HEK293 (cell line): ENCODE measurements around the gene GREM2.

Experiments used
- CTCF ChIP-seq: fragments of 450-650 bp; formaldehyde crosslinking; IDR thresholded peaks from 2 replicates; pipeline ENCODE4 v1.5.1; 2016; ENCODE audit warnings: missing biosample characterization, missing genetic modification characterization
- SETDB1 ChIP-seq: IDR thresholded peaks from one replicate; pipeline ENCODE4 v1.6.1; 2017; ENCODE audit warnings: mild to moderate bottlenecking, low read length, moderate library complexity, mixed read lengths; ENCODE audit not compliant: insufficient read length
- ZBTB1 ChIP-seq: fragments of 450-650 bp; formaldehyde crosslinking; IDR thresholded peaks from 2 replicates; pipeline ENCODE4 v1.5.1; 2016; ENCODE audit warnings: missing biosample characterization, missing genetic modification characterization
- ZBTB20 ChIP-seq: fragments of 450-650 bp; formaldehyde crosslinking; IDR thresholded peaks from 2 replicates; pipeline ENCODE4 v1.5.1; 2016; ENCODE audit warnings: missing biosample characterization, missing genetic modification characterization
- ZEB2 ChIP-seq: fragments of 450-650 bp; formaldehyde crosslinking; IDR thresholded peaks from 2 replicates; pipeline ENCODE4 v1.5.1; 2016; ENCODE audit warnings: missing biosample characterization, missing genetic modification characterization
- ZNF266 ChIP-seq: fragments of 450-650 bp; formaldehyde crosslinking; IDR thresholded peaks from 2 replicates; pipeline ENCODE4 v1.5.1; 2016; ENCODE audit warnings: missing biosample characterization, missing genetic modification characterization, low read depth
- ZNF639 ChIP-seq: fragments of 450-650 bp; formaldehyde crosslinking; IDR thresholded peaks from 2 replicates; pipeline ENCODE4 v1.5.1; 2016; ENCODE audit warnings: missing biosample characterization, missing genetic modification characterization
- TF ChIP-seq, protein P1 (sequence below): fragments of 450-650 bp; formaldehyde crosslinking; IDR thresholded peaks from 2 replicates; pipeline ENCODE4 v1.5.1; 2016; ENCODE audit warnings: missing biosample characterization, missing genetic modification characterization

DNA sequence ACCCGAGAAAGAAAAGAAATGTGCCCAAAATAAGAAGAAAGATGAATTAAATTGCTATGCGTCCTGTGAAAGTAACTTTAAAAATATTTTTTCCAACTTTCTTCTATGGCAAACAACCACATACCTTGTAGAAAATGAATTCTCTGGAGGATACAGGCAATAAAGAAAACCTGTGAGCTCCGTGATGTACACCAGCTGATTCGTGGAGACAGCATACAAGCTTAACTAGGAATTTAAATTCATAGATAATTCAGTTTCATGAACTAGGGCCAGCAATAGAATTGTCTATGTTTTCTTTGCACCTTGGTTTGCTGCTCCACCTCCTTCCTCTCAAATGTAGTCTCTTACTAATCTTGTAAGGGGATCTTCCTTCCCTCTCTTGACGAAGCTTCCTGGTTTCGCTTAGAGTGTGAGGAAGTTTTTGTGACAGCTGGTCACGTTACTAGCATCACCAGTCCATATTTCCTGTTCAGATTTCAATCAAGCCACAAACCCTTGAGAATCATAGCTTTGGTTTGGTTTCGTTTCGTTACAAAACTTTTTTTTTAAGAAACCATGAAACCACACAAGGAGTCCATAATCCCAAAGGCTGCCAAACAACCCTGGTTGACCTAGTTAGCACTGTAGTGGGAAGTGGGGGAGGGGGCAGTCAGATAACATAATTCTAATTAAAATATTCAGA is 35.8 kb downstream of the GREM2 start:
- TF ChIP-seq CTCF (tag by site-specific recombination) (no peak), ZBTB20 (no peak), ZEB2 (tag by site-specific recombination) (no peak), ZNF266 (no peak), SETDB1 (no peak), ZBTB1 (tag by site-specific recombination) (no peak), ZNF639 (tag by site-specific recombination) (no peak)
- TF ChIP-seq, protein P1, sequence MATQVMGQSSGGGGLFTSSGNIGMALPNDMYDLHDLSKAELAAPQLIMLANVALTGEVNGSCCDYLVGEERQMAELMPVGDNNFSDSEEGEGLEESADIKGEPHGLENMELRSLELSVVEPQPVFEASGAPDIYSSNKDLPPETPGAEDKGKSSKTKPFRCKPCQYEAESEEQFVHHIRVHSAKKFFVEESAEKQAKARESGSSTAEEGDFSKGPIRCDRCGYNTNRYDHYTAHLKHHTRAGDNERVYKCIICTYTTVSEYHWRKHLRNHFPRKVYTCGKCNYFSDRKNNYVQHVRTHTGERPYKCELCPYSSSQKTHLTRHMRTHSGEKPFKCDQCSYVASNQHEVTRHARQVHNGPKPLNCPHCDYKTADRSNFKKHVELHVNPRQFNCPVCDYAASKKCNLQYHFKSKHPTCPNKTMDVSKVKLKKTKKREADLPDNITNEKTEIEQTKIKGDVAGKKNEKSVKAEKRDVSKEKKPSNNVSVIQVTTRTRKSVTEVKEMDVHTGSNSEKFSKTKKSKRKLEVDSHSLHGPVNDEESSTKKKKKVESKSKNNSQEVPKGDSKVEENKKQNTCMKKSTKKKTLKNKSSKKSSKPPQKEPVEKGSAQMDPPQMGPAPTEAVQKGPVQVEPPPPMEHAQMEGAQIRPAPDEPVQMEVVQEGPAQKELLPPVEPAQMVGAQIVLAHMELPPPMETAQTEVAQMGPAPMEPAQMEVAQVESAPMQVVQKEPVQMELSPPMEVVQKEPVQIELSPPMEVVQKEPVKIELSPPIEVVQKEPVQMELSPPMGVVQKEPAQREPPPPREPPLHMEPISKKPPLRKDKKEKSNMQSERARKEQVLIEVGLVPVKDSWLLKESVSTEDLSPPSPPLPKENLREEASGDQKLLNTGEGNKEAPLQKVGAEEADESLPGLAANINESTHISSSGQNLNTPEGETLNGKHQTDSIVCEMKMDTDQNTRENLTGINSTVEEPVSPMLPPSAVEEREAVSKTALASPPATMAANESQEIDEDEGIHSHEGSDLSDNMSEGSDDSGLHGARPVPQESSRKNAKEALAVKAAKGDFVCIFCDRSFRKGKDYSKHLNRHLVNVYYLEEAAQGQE (tag by site-specific recombination): no peak
